Fibroblast of lung (primary cell): Measurements from ENCODE around the gene TRAF6. TPM values are rescaled to one million over a fixed set of nuclear protein-coding genes. Genes with fewer than 3 reads are reported as not detected.
"Not testable (repeated sequence)": the region's sequence is repeated elsewhere in the genome, so short reads cannot be mapped to it uniquely, and the experiment has no call there.

ENCODE experiments used
- DNase-seq, 2 donors: peaks; one replicate each; pipeline versions ENCODE4 v3.0.0 to v3.0.0-alpha.2; 2010; ENCODE audit warnings: low read depth in 2 of 2
- H2AFZ ChIP-seq: 2 replicates; pipeline ENCODE4 v1.5.1; 2012; ENCODE audit warnings: low read length, control low read depth, inconsistent platforms
- H3K27ac ChIP-seq: 2 replicates; pipeline ENCODE4 v1.5.1; 2011; ENCODE audit warnings: low read length, control low read depth; ENCODE audit not compliant: insufficient read depth
- H3K27me3 ChIP-seq: 2 replicates; pipeline ENCODE4 v1.5.1; 2011; ENCODE audit warnings: mild to moderate bottlenecking, low read length; ENCODE audit not compliant: control insufficient read depth, insufficient read depth
- H3K36me3 ChIP-seq: 2 replicates; pipeline ENCODE4 v1.5.1; 2011; ENCODE audit warnings: low read length; ENCODE audit not compliant: control insufficient read depth, insufficient read depth
- H3K4me1 ChIP-seq: 2 replicates; pipeline ENCODE4 v1.5.1; 2011; ENCODE audit warnings: low read length; ENCODE audit not compliant: control insufficient read depth, insufficient read depth; ENCODE audit errors: extremely low read depth
- H3K4me2 ChIP-seq: 2 replicates; pipeline ENCODE4 v1.5.1; 2011; ENCODE audit warnings: low read length, control low read depth; ENCODE audit not compliant: insufficient read depth; ENCODE audit errors: extremely low read depth
- H3K4me3 ChIP-seq, 4 experiments: fragments of 200-600 bp in 1 of 4; sonication (generic) in 1 of 4; replicated peaks in 1 of 4; 2 replicates each; pipeline ENCODE4 v1.5.1; 2011 to 2016; ENCODE audit warnings: low read length in 4 of 4, low read depth in 3 of 4, mild to moderate bottlenecking in 3 of 4, control low read depth in 2 of 4, inconsistent platforms in 1 of 4, mixed read lengths in 1 of 4; ENCODE audit not compliant: insufficient read depth in 1 of 4; ENCODE audit errors: control extremely low read depth in 1 of 4
- H3K79me2 ChIP-seq: 2 replicates; pipeline ENCODE4 v1.5.1; 2012; ENCODE audit warnings: mild to moderate bottlenecking, low read length, inconsistent platforms; ENCODE audit not compliant: control insufficient read depth, insufficient read depth
- H3K9ac ChIP-seq: 2 replicates; pipeline ENCODE4 v1.5.1; 2011; ENCODE audit warnings: mild to moderate bottlenecking, low read length, control low read depth; ENCODE audit not compliant: insufficient read depth
- H3K9me3 ChIP-seq: 2 replicates; pipeline ENCODE4 v1.5.1; 2012; ENCODE audit warnings: low read depth, low read length; ENCODE audit not compliant: control insufficient read depth, insufficient read depth
- H4K20me1 ChIP-seq: 2 replicates; pipeline ENCODE4 v1.5.1; 2011; ENCODE audit warnings: low read length; ENCODE audit not compliant: control insufficient read depth, insufficient read depth; ENCODE audit errors: extremely low read depth
- CTCF ChIP-seq, 2 donors: IDR thresholded peaks in 1 of 2; conservative IDR thresholded peaks in 1 of 2; 1 replicate in 1 of 2; 2 replicates in 1 of 2; pipeline ENCODE4 v1.5.1; 2011 to 2012; ENCODE audit warnings: low read length in 2 of 2, control low read depth in 1 of 2, inconsistent platforms in 1 of 2, low read depth in 1 of 2, mild to moderate bottlenecking in 1 of 2
- EZH2 ChIP-seq: IDR thresholded peaks from 2 replicates; pipeline ENCODE4 v1.5.1; 2012; ENCODE audit warnings: low read length, control low read depth, mild to moderate bottlenecking; ENCODE audit errors: missing control alignments
- polyA plus RNA-seq, 2 donors: library from polyadenylated mRNA; depleted of rRNA in 1 of 2; stranded (reverse) in 1 of 2; unstranded in 1 of 2; fragments of >200 nt; gene quantifications; 2 replicates each; pipeline ENCODE4 v1.2.1, GENCODE V29; 2011 to 2012; ENCODE audit warnings: missing spikeins in 1 of 2
- total RNA-seq: library from RNA; depleted of rRNA; stranded (reverse); fragments of >200 nt; gene quantifications from 2 replicates; pipeline ENCODE4 v1.2.1, GENCODE V29; 2014

TRAF6 gene
- total and polyA plus RNA-seq, 2 donors (not counting 1 experiment from before 2014, with no cell fraction given): 6.6 to 9.0 TPM

- DNase-seq: no peak
- H3K27me3 ChIP-seq: no peaks in the 10 kb centered on the region
- H4K20me1 ChIP-seq: no peaks in the 10 kb centered on the region
- H3K9me3 ChIP-seq: no peaks in the 10 kb centered on the region
- no peak overlapping the region for H3K27ac ChIP-seq
- H3K4me2 ChIP-seq: no peak overlapping the region
- H3K79me2 ChIP-seq: peaks cover 19% of the 10 kb centered on the region
- TF ChIP-seq CTCF (conservative IDR thresholded peaks at IDR 0.05 in 1 of 2, IDR thresholded peaks at IDR 0.05 in 1 of 2; ENCODE audit: low read depth in 1 of 2, low read length in 2 of 2) (no peak), EZH2 (no peak)
- peaks cover 2% of the 10 kb centered on the region for H3K4me1 ChIP-seq
- no peak overlapping the region for H3K4me3 ChIP-seq
- H3K36me3 ChIP-seq: no peaks in the 10 kb centered on the region
- H3K9ac ChIP-seq: no peak overlapping the region
- H2AFZ ChIP-seq: no peak overlapping the region
Measured at GRCh38 chr11:36512016-36512415, 1.9 kb upstream of the TRAF6 start.

- not testable (repeated sequence) for H3K4me1 ChIP-seq, H3K9me3 ChIP-seq, DNase-seq, H3K27ac ChIP-seq, H3K9ac ChIP-seq, H3K27me3 ChIP-seq, H3K4me2 ChIP-seq, H2AFZ ChIP-seq, H4K20me1 ChIP-seq, H3K36me3 ChIP-seq
- peaks cover 24% of the 10 kb centered on the region for H3K79me2 ChIP-seq
- H3K4me3 ChIP-seq: peak overlapping the region in 2 of 4 experiments; percentile 94 to 98
Measured at GRCh38 chr11:36511062-36511461, 990 bp upstream of the TRAF6 start.

GRCh38 chr11:36510594-36510942 is 496 bp upstream of the TRAF6 start:
- Histone ChIP-seq H3K4me2 (peak overlapping the region; percentile 97), H3K4me3 (peak overlapping the region; percentile 79 to 98 (median 94)), H3K79me2 (peaks cover 27% of the 10 kb centered on the region), H3K36me3 (no peaks in the 10 kb centered on the region), H3K27ac (peak overlapping the region; percentile 90), H3K9me3 (no peaks in the 10 kb centered on the region), H2AFZ (peak overlapping the region; percentile 98), H3K4me1 (peaks cover 2% of the 10 kb centered on the region), H3K9ac (peak overlapping the region; percentile 93), H3K27me3 (no peaks in the 10 kb centered on the region), H4K20me1 (no peaks in the 10 kb centered on the region)
- DNase-seq: peak; percentile 19 to 77
- TF ChIP-seq CTCF (conservative IDR thresholded peaks at IDR 0.05 in 1 of 2, IDR thresholded peaks at IDR 0.05 in 1 of 2; ENCODE audit: low read depth in 1 of 2, low read length in 2 of 2) (no peak), EZH2 (no peak)
